ENCODE results near the gene SESN1. TPM values are rescaled to one million over a fixed set of nuclear protein-coding genes. Genes with fewer than 3 reads are reported as not detected.

SESN1 gene
- polyA plus RNA-seq, 3 donors = 1.8 to 21.0 (median 3.1) TPM

DNA sequence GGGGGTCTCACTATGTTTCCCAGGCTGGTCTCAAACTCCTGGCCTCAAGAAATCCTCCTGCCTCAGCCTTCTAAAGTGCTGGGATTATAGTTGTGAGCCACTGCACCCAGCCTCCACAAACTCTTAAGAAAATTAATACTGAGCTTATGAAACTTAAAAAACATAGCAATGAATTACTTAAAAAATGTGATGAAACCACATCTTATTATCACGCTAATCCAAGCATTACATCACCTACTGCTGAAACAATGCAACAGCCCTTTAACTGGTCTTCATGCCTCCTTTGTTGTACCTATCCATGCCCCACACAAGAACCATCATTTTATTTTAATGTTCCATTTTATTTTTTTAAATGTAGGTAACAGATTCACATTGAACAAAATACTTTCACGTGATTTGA lies 24.9 kb downstream of the SESN1 start:
- no peak overlapping the region for H3K4me2 ChIP-seq (replicated peaks; ENCODE audit: extremely low read depth, low read length, poor library complexity, severe bottlenecking)
- peaks cover 4% of the 10 kb centered on the region for H4K20me1 ChIP-seq (ENCODE audit: insufficient read depth, low read length)
- TF ChIP-seq, protein P1, sequence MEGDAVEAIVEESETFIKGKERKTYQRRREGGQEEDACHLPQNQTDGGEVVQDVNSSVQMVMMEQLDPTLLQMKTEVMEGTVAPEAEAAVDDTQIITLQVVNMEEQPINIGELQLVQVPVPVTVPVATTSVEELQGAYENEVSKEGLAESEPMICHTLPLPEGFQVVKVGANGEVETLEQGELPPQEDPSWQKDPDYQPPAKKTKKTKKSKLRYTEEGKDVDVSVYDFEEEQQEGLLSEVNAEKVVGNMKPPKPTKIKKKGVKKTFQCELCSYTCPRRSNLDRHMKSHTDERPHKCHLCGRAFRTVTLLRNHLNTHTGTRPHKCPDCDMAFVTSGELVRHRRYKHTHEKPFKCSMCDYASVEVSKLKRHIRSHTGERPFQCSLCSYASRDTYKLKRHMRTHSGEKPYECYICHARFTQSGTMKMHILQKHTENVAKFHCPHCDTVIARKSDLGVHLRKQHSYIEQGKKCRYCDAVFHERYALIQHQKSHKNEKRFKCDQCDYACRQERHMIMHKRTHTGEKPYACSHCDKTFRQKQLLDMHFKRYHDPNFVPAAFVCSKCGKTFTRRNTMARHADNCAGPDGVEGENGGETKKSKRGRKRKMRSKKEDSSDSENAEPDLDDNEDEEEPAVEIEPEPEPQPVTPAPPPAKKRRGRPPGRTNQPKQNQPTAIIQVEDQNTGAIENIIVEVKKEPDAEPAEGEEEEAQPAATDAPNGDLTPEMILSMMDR (IDR thresholded peaks at IDR 0.05) = no peak
- H3K4me1 ChIP-seq (ENCODE audit: control insufficient read depth in 1 of 2, insufficient read depth in 2 of 2, low read length in 2 of 2) = peaks cover 11 to 19% of the 10 kb centered on the region in 2 donors
- no peaks in the 10 kb centered on the region for H3K27me3 ChIP-seq (ENCODE audit: control insufficient read depth in 2 of 2, insufficient read depth in 2 of 2, low read length in 2 of 2)
- Mint-ChIP-seq H3K4me1 (peaks cover 18% of the 10 kb centered on the region), H3K4me3 (no peak overlapping the region), H3K36me3 (peaks cover 2 to 3% of the 10 kb centered on the region in 2 donors), H3K9me3 (no peaks in the 10 kb centered on the region), H3K27ac (peak overlapping the region in 5 of 7 donors; percentile 15 to 73 (median 44)), H3K27me3 (ENCODE audit: low read depth in 3 of 3) (no peaks in the 10 kb centered on the region)
- no peaks in the 10 kb centered on the region for H3K36me3 ChIP-seq (replicated peaks in 1 of 2; ENCODE audit: control insufficient read depth in 1 of 2, insufficient read depth in 2 of 2, low read length in 2 of 2)
- H3K9ac ChIP-seq (ENCODE audit: insufficient read depth, low read length, poor library complexity, severe bottlenecking) = no peak overlapping the region
- no peak overlapping the region for H2AFZ ChIP-seq (ENCODE audit: insufficient read depth, low read depth, low read length, poor library complexity, severe bottlenecking)
- no peaks in the 10 kb centered on the region for H3K9me3 ChIP-seq (replicated peaks in 1 of 2; ENCODE audit: control insufficient read depth in 1 of 2, insufficient read depth in 1 of 2, low read length in 2 of 2)
- DNase-seq = peak; percentile 31 to 66 (median 59)
- no peaks in the 10 kb centered on the region for H3K79me2 ChIP-seq (ENCODE audit: insufficient read depth, low read length)
- no CpG with 5 or more reads among the region's 2 CpGs for WGBS (ENCODE audit: insufficient coverage)
- H3K4me3 ChIP-seq (replicated peaks in 1 of 3; ENCODE audit: low read depth in 2 of 3, low read length in 3 of 3) = no peak overlapping the region
- intact Hi-C loops (cut with micrococcal nuclease) = loop anchor here (2.0 to 10.0 kb wide), 2 partner anchors 55 to 527 kb away; no protein-coding TSS in a partner anchor
- H3K27ac ChIP-seq (ENCODE audit: low read depth in 1 of 2, low read length in 2 of 2) = peak overlapping the region in 1 of 2 donors; percentile 38

DNA sequence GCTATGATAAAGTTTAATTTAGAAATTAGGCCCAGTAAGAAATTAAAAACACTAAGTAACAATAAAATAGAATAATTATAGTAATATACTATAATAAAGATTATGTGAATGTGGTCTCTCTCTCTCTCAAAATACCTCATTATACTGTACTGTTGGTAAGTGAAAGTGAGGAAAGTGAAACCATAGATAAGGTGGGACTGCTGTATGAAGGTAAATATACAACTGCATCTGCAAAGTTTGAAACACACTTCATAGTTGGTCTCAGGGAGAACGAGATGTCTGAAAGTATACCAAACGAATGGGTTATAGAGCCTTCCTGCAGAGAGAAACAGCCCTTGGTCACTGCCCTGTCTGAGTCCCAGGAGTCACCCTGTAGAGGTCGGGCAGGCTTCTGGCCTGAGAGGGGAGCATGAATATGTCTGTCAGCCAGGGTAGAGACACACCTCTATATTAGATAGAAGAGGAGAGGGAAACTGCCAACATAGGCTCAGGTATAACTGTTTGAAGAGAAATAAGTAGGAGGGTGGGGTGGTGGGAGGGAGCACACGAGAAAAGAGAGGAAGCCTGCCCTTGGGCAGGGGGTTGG lies 31.8 kb downstream of the SESN1 start:
- WGBS (ENCODE audit: insufficient coverage) = 74% methylated on average over 2 of the region's 4 CpGs
- Mint-ChIP-seq H3K9me3 (no peaks in the 10 kb centered on the region), H3K36me3 (peaks cover 0 to 6% of the 10 kb centered on the region in 2 donors), H3K27me3 (ENCODE audit: low read depth in 3 of 3) (no peaks in the 10 kb centered on the region), H3K4me3 (no peak overlapping the region), H3K27ac (no peak overlapping the region), H3K4me1 (peaks cover 22% of the 10 kb centered on the region)
- H3K79me2 ChIP-seq (ENCODE audit: insufficient read depth, low read length) = no peaks in the 10 kb centered on the region
- TF ChIP-seq, protein P1 (IDR thresholded peaks at IDR 0.05) = no peak
- H2AFZ ChIP-seq (ENCODE audit: insufficient read depth, low read depth, low read length, poor library complexity, severe bottlenecking) = no peak overlapping the region
- no peak overlapping the region for H3K4me3 ChIP-seq (replicated peaks in 1 of 3; ENCODE audit: low read depth in 2 of 3, low read length in 3 of 3)
- DNase-seq = no peak
- H3K9ac ChIP-seq (ENCODE audit: insufficient read depth, low read length, poor library complexity, severe bottlenecking) = no peak overlapping the region
- no peaks in the 10 kb centered on the region for H3K36me3 ChIP-seq (replicated peaks in 1 of 2; ENCODE audit: control insufficient read depth in 1 of 2, insufficient read depth in 2 of 2, low read length in 2 of 2)
- H3K9me3 ChIP-seq (replicated peaks in 1 of 2; ENCODE audit: control insufficient read depth in 1 of 2, insufficient read depth in 1 of 2, low read length in 2 of 2) = no peaks in the 10 kb centered on the region
- no peaks in the 10 kb centered on the region for H4K20me1 ChIP-seq (ENCODE audit: insufficient read depth, low read length)
- no peak overlapping the region for H3K27ac ChIP-seq (ENCODE audit: low read depth in 1 of 2, low read length in 2 of 2)
- H3K4me2 ChIP-seq (replicated peaks; ENCODE audit: extremely low read depth, low read length, poor library complexity, severe bottlenecking) = no peak overlapping the region
- peaks cover 16 to 21% of the 10 kb centered on the region in 2 donors for H3K4me1 ChIP-seq (ENCODE audit: control insufficient read depth in 1 of 2, insufficient read depth in 2 of 2, low read length in 2 of 2)
- intact Hi-C loops (cut with micrococcal nuclease) = loop anchor here in 1 of 2 donors (10.0 kb wide), 1 partner anchor 48 kb away; no protein-coding TSS in a partner anchor
- H3K27me3 ChIP-seq (ENCODE audit: control insufficient read depth in 2 of 2, insufficient read depth in 2 of 2, low read length in 2 of 2) = no peaks in the 10 kb centered on the region
